Peyer's patch (tissue), 4 donors: ENCODE data around the gene CLEC16A. TPM values are rescaled to one million over a fixed set of nuclear protein-coding genes. Genes with fewer than 3 reads are reported as not detected.

Experiments
- DNase-seq, 3 donors: peaks; one replicate each; pipeline ENCODE4 v3.0.0-alpha.2; 2017 to 2019
- H3K27ac ChIP-seq, 4 donors: fragments of 200-600 bp; sonication (generic); one replicate each; pipeline ENCODE4 v1.5.1; 2016 to 2019
- H3K27me3 ChIP-seq, 2 donors: fragments of 200-600 bp; sonication (generic); one replicate each; pipeline ENCODE4 v1.5.1; 2019
- H3K36me3 ChIP-seq, 3 donors: fragments of 200-600 bp; sonication (generic); one replicate each; pipeline ENCODE4 v1.5.1; 2016 to 2019
- H3K4me1 ChIP-seq, 4 donors: fragments of 200-600 bp; sonication (generic); one replicate each; pipeline ENCODE4 v1.5.1; 2016 to 2019
- H3K4me3 ChIP-seq, 4 donors: fragments of 200-600 bp; sonication (generic); 1 replicate in 3 of 4; 2 replicates in 1 of 4; pipeline ENCODE4 v1.5.1; 2016 to 2019; ENCODE audit warnings: mild to moderate bottlenecking in 1 of 4
- H3K9me3 ChIP-seq, 4 donors: fragments of 200-600 bp; sonication (generic); one replicate each; pipeline ENCODE4 v1.5.1; 2016 to 2019; ENCODE audit warnings: mild to moderate bottlenecking in 1 of 4
- CTCF ChIP-seq, 6 experiments: fragments of 450-650 bp in 4 of 6; fragments of 200-600 bp in 2 of 6; sonication (generic) in 1 of 6; IDR thresholded peaks; one replicate each; pipeline ENCODE4 v1.5.1; 2017 to 2019; ENCODE audit warnings: antibody characterized with exemption in 6 of 6, mild to moderate bottlenecking in 3 of 6, moderate library complexity in 1 of 6
- POLR2A ChIP-seq, 2 donors: fragments of 450-650 bp; IDR thresholded peaks; one replicate each; pipeline ENCODE4 v1.5.1; 2017; ENCODE audit warnings: antibody characterized with exemption in 2 of 2, mild to moderate bottlenecking in 2 of 2, moderate library complexity in 2 of 2
- total RNA-seq, 4 donors: library from RNA; depleted of rRNA; stranded (reverse); fragments of >200 nt; gene quantifications; one replicate each; pipeline ENCODE4 v1.1.0, GENCODE V29; 2016

The CLEC16A gene
- total RNA-seq, 4 donors from 2014 or later = 37.8 to 139 (median 64.3) TPM

- TF ChIP-seq CTCF (IDR thresholded peaks at IDR 0.05) = no peak
- TF ChIP-seq POLR2A (IDR thresholded peaks at IDR 0.05) = no peak
- Histone ChIP-seq H3K9me3 (no peaks in the 10 kb centered on the region), H3K4me3 (no peak overlapping the region), H3K36me3 (no peaks in the 10 kb centered on the region), H3K27ac (no peak overlapping the region), H3K27me3 (no peaks in the 10 kb centered on the region), H3K4me1 (no peaks in the 10 kb centered on the region)
- DNase-seq = peak in 1 of 3 donors; percentile 39
These were observed 211.0 kb downstream of the CLEC16A start for GRCh38 chr16:11155284-11155806.

- Histone ChIP-seq H3K4me3 (no peak overlapping the region), H3K27me3 (no peaks in the 10 kb centered on the region), H3K36me3 (no peaks in the 10 kb centered on the region), H3K27ac (no peak overlapping the region), H3K4me1 (no peaks in the 10 kb centered on the region), H3K9me3 (no peaks in the 10 kb centered on the region)
- DNase-seq = peak in 1 of 3 donors; percentile 28
- TF ChIP-seq CTCF (IDR thresholded peaks at IDR 0.05) (no peak), POLR2A (IDR thresholded peaks at IDR 0.05) (no peak)
These were observed 212.0 kb downstream of the CLEC16A start for GRCh38 chr16:11156401-11156800.

- Histone ChIP-seq H3K36me3 (no peaks in the 10 kb centered on the region), H3K4me1 (no peaks in the 10 kb centered on the region), H3K4me3 (no peak overlapping the region), H3K27ac (no peak overlapping the region), H3K27me3 (no peaks in the 10 kb centered on the region), H3K9me3 (no peaks in the 10 kb centered on the region)
- TF ChIP-seq POLR2A (IDR thresholded peaks at IDR 0.05) (no peak), CTCF (IDR thresholded peaks at IDR 0.05) (no peak)
- peak in 2 of 3 donors; percentile 37 to 44 for DNase-seq
These were observed 212.8 kb downstream of the CLEC16A start for GRCh38 chr16:11157143-11157542.

GRCh38 chr16:11158018-11158417 is 213.7 kb downstream of the CLEC16A start:
- no peaks in the 10 kb centered on the region for H3K4me1 ChIP-seq
- DNase-seq = peak in 1 of 3 donors; percentile 25
- no peaks in the 10 kb centered on the region for H3K36me3 ChIP-seq
- no peaks in the 10 kb centered on the region for H3K27me3 ChIP-seq
- no peaks in the 10 kb centered on the region for H3K9me3 ChIP-seq
- no peak overlapping the region for H3K27ac ChIP-seq
- TF ChIP-seq POLR2A (IDR thresholded peaks at IDR 0.05) (no peak), CTCF (IDR thresholded peaks at IDR 0.05) (no peak)
- no peak overlapping the region for H3K4me3 ChIP-seq

GRCh38 chr16:11159282-11159681 is 214.9 kb downstream of the CLEC16A start:
- Histone ChIP-seq H3K9me3 (no peaks in the 10 kb centered on the region), H3K36me3 (no peaks in the 10 kb centered on the region), H3K27ac (no peak overlapping the region), H3K4me3 (no peak overlapping the region), H3K4me1 (no peaks in the 10 kb centered on the region), H3K27me3 (no peaks in the 10 kb centered on the region)
- peak in 1 of 3 donors; percentile 7 for DNase-seq
- no peak for TF ChIP-seq CTCF (IDR thresholded peaks at IDR 0.05)
- no peak for TF ChIP-seq POLR2A (IDR thresholded peaks at IDR 0.05)

GRCh38 chr16:11160676-11161115 is 216.3 kb downstream of the CLEC16A start:
- H3K27ac ChIP-seq = no peak overlapping the region
- H3K9me3 ChIP-seq = no peaks in the 10 kb centered on the region
- no peak for DNase-seq
- H3K27me3 ChIP-seq = no peaks in the 10 kb centered on the region
- H3K4me1 ChIP-seq = no peaks in the 10 kb centered on the region
- TF ChIP-seq POLR2A (IDR thresholded peaks at IDR 0.05) (no peak), CTCF (IDR thresholded peaks at IDR 0.05) (no peak)
- H3K36me3 ChIP-seq = no peaks in the 10 kb centered on the region
- no peak overlapping the region for H3K4me3 ChIP-seq
